LNCAP (cell line): ENCODE data around the gene MTX3.

Experiments used
- CTCF ChIP-seq: fragments of 450-650 bp; IDR thresholded peaks from 2 replicates; pipeline ENCODE4 v1.5.1; 2017; ENCODE audit warnings: mild to moderate bottlenecking

MTX3 gene

GRCh38 chr5:79947567-79947966 is 43.5 kb downstream of the MTX3 start:
- no peak for TF ChIP-seq CTCF

- TF ChIP-seq CTCF: no peak
Observed at GRCh38 chr5:79938468-79938867, 52.6 kb downstream of the MTX3 start.

GRCh38 chr5:79936646-79937216 is 54.3 kb downstream of the MTX3 start:
- no peak for TF ChIP-seq CTCF

GRCh38 chr5:79936002-79936645 is 54.9 kb downstream of the MTX3 start:
- TF ChIP-seq CTCF: no peak

GRCh38 chr5:79934681-79935080 is 56.4 kb downstream of the MTX3 start:
- TF ChIP-seq CTCF: no peak

GRCh38 chr5:79932510-79933504 is 58.3 kb downstream of the MTX3 start:
- no peak for TF ChIP-seq CTCF

- TF ChIP-seq CTCF: no peak
Observed at GRCh38 chr5:79931866-79932265, 59.2 kb downstream of the MTX3 start.
